T-cell (primary cell): ENCODE measurements around the gene PYGM. TPM values are rescaled to one million over a fixed set of nuclear protein-coding genes. Genes with fewer than 3 reads are reported as not detected.

Source experiments
- ATAC-seq, 4 experiments: fragments of 200-7000 bp in 3 of 4; fragments of 150-1000 bp in 1 of 4; cut with Tn5 transposase; replicated peaks in 1 of 4; 1 replicate in 3 of 4; 2 replicates in 1 of 4; pipeline ENCODE4 v1.10.0; 2021; ENCODE audit warnings: moderate library complexity in 3 of 4, mild to moderate bottlenecking in 2 of 4, moderate number of reproducible peaks in 1 of 4
- CTCF ChIA-PET, 2 donors: fragments of 300-600 bp; sonication (Branson Sonifier 250); formaldehyde crosslinking; loops; one replicate each; lab custom pipeline; 2022; ENCODE audit warnings: antibody characterized with exemption in 2 of 2; lab: Charles Lee
- POLR2A ChIA-PET, 2 donors: fragments of 300-600 bp; sonication (Branson Sonifier 250); formaldehyde crosslinking; loops; one replicate each; lab custom pipeline; 2022; ENCODE audit warnings: antibody characterized with exemption in 2 of 2; lab: Charles Lee
- DNase-seq, 35 experiments: peaks; one replicate each; pipeline versions ENCODE4 v3.0.0 to v3.0.0-alpha.2; 2013 to 2023
- H3K27ac ChIP-seq: one replicate; pipeline ENCODE4 v1.5.1; 2013; ENCODE audit warnings: low read length
- H3K27me3 ChIP-seq, 2 experiments: replicated peaks in 1 of 2; 1 replicate in 1 of 2; 2 replicates in 1 of 2; pipeline versions ENCODE4 v1.6.1 to v1.7.0; 2013; ENCODE audit warnings: low read length in 1 of 2, mixed read lengths in 1 of 2; ENCODE audit not compliant: control insufficient read depth in 2 of 2, insufficient read depth in 2 of 2; ENCODE audit errors: extremely low read depth in 1 of 2
- H3K36me3 ChIP-seq, 2 donors: 1 replicate in 1 of 2; 2 replicates in 1 of 2; pipeline versions ENCODE4 v1.6.1 to v1.7.0; 2013; ENCODE audit warnings: low read length in 1 of 2; ENCODE audit not compliant: control insufficient read depth in 2 of 2, insufficient read depth in 1 of 2; ENCODE audit errors: extremely low read depth in 1 of 2
- H3K4me1 ChIP-seq, 2 experiments: 1 replicate in 1 of 2; 2 replicates in 1 of 2; pipeline versions ENCODE4 v1.6.1 to v1.7.0; 2013; ENCODE audit warnings: low read length in 2 of 2, mixed read lengths in 1 of 2; ENCODE audit not compliant: insufficient read depth in 2 of 2, control insufficient read depth in 1 of 2; ENCODE audit errors: extremely low read depth in 1 of 2
- H3K4me3 ChIP-seq, 2 donors: 1 replicate in 1 of 2; 2 replicates in 1 of 2; pipeline versions ENCODE4 v1.5.1 to v1.7.0; 2013; ENCODE audit warnings: mild to moderate bottlenecking in 2 of 2, low read length in 1 of 2, moderate library complexity in 1 of 2; ENCODE audit not compliant: control insufficient read depth in 1 of 2; ENCODE audit errors: extremely low read depth in 1 of 2
- H3K9me3 ChIP-seq: 2 replicates; pipeline ENCODE4 v1.7.0; 2013
- H3K27ac Mint-ChIP-seq, 2 donors: one replicate each; pipeline ENCODE4 v1.8.0; 2020 to 2021; ENCODE audit warnings: mild to moderate bottlenecking in 2 of 2, mixed read lengths in 2 of 2
- H3K27me3 Mint-ChIP-seq, 2 donors: one replicate each; pipeline ENCODE4 v1.8.0; 2021 to 2022; ENCODE audit warnings: mixed read lengths in 2 of 2
- H3K36me3 Mint-ChIP-seq: one replicate; pipeline ENCODE4 v1.8.0; 2021; ENCODE audit warnings: mixed read lengths
- H3K4me1 Mint-ChIP-seq, 3 donors: one replicate each; pipeline ENCODE4 v1.8.0; 2020 to 2022; ENCODE audit warnings: mixed read lengths in 3 of 3, mild to moderate bottlenecking in 1 of 3
- H3K4me3 Mint-ChIP-seq, 3 donors: one replicate each; pipeline ENCODE4 v1.8.0; 2020 to 2022; ENCODE audit warnings: mild to moderate bottlenecking in 3 of 3, mixed read lengths in 3 of 3, moderate library complexity in 3 of 3
- H3K9me3 Mint-ChIP-seq, 3 donors: one replicate each; pipeline ENCODE4 v1.8.0; 2020 to 2022; ENCODE audit warnings: mixed read lengths in 3 of 3
- WGBS: methylation state at CpG from one replicate; pipeline ENCODE4 v1.1.5; 2013; ENCODE audit warnings: missing lambda C conversion rate; ENCODE audit not compliant: insufficient coverage; 5-methylcytosine and 5-hydroxymethylcytosine counted together
- total RNA-seq, 35 experiments: library from RNA in 6 of 35; stranded (reverse) in 6 of 35; fragments of 120-200 nt in 1 of 35; gene quantifications; one replicate each; pipeline versions ENCODE4 v1.2.1 to v1.2.4 and lab custom pipeline; 2013 to 2026

Gene PYGM
- 10 to 100 TPM in 1 of 5 donors, 1 to 10 TPM in 4; 7.4 to 34.7 (median 8.5) TPM for total RNA-seq
- total RNA-seq (2013), result 4.0 TPM
- total RNA-seq (lab: John Stamatoyannopoulos, UW), result 3.1 to 37.3 (median 13.4) reads per million in 29 experiments

- ChIA-PET POLR2A (interaction anchor here (0.6 to 2.0 kb wide), 5 partner anchors 15 to 56 kb away, joined by 3 to 11 read pairs (median 4); no protein-coding TSS in a partner anchor), CTCF (interaction anchor here in 1 of 2 donors (0.7 to 1.3 kb wide), 3 partner anchors 9 to 15 kb away, joined by 3 to 7 read pairs (median 4); no protein-coding TSS in a partner anchor)
These were observed at the start of gene PYGM for GRCh38 chr11:64759722-64760719. Gene PYGM, minus strand, starts transcription at chr11:64759974. Its CDS starts 76 bp downstream, at chr11:64759898.

GRCh38 chr11:64805481-64805880 lies 45.7 kb upstream of the PYGM start:
- Mint-ChIP-seq H3K27ac (no peak overlapping the region), H3K36me3 (peaks cover 18% of the 10 kb centered on the region), H3K4me3 (no peak overlapping the region), H3K9me3 (no peaks in the 10 kb centered on the region), H3K4me1 (peaks cover 36 to 52% (median 46%) of the 10 kb centered on the region in 3 donors), H3K27me3 (no peaks in the 10 kb centered on the region)
- no peak overlapping the region for H3K27ac ChIP-seq
- ChIA-PET CTCF (no interaction called here), POLR2A (interaction anchor here in 1 of 2 donors (0.7 kb wide), 1 partner anchor 28 kb away, joined by 3 read pairs; no protein-coding TSS in a partner anchor)
- ATAC-seq (no peak), DNase-seq (no peak)
- peaks cover 11 to 40% of the 10 kb centered on the region in 2 donors for H3K36me3 ChIP-seq
- H3K4me3 ChIP-seq, result no peak overlapping the region
- 93% methylated on average over 5 of the region's 9 CpGs for WGBS
- H3K4me1 ChIP-seq, result peaks cover 6 to 50% of the 10 kb centered on the region in 2 experiments
- H3K9me3 ChIP-seq, result no peaks in the 10 kb centered on the region
- H3K27me3 ChIP-seq, result no peaks in the 10 kb centered on the region

More at GRCh38 chr11:64759722-64760719, at the start of gene PYGM:
- H3K9me3 ChIP-seq, result no peaks in the 10 kb centered on the region
- ATAC-seq (peak in 1 of 4 experiments; percentile 5), DNase-seq (peak in 1 of 35 experiments; percentile 23)
- peaks cover 47 to 94% of the 10 kb centered on the region in 2 experiments for H3K4me1 ChIP-seq
- H3K27ac ChIP-seq, result peak within 1 kb of the TSS; percentile 56
- Mint-ChIP-seq H3K36me3 (peaks cover 26% of the 10 kb centered on the region), H3K9me3 (no peaks in the 10 kb centered on the region), H3K4me3 (peak within 1 kb of the TSS in 1 of 3 donors; percentile 86), H3K27me3 (no peaks in the 10 kb centered on the region), H3K27ac (peak within 1 kb of the TSS; percentile 88 to 93), H3K4me1 (peaks cover 59 to 68% (median 67%) of the 10 kb centered on the region in 3 donors)
- 91% methylated on average over 11 of the region's 24 CpGs for WGBS
- no peak within 1 kb of the TSS for H3K4me3 ChIP-seq
- peaks cover 19 to 31% of the 10 kb centered on the region in 2 donors for H3K36me3 ChIP-seq
- no peaks in the 10 kb centered on the region for H3K27me3 ChIP-seq

GRCh38 chr11:64804346-64805210 lies 44.8 kb upstream of the PYGM start:
- Histone ChIP-seq H3K4me3 (no peak overlapping the region), H3K27me3 (no peaks in the 10 kb centered on the region), H3K36me3 (peaks cover 12 to 49% of the 10 kb centered on the region in 2 donors), H3K4me1 (peaks cover 6 to 48% of the 10 kb centered on the region in 2 experiments), H3K27ac (no peak overlapping the region), H3K9me3 (no peaks in the 10 kb centered on the region)
- DNase-seq (no peak), ATAC-seq (no peak)
- H3K4me1 Mint-ChIP-seq, result peaks cover 30 to 47% (median 41%) of the 10 kb centered on the region in 3 donors
- 94% methylated on average over 18 of the region's 41 CpGs for WGBS
- H3K27me3 Mint-ChIP-seq, result no peaks in the 10 kb centered on the region
- H3K4me3 Mint-ChIP-seq, result peak overlapping the region; percentile 84 to 86 (median 84)
- POLR2A ChIA-PET, result interaction anchor here (0.5 to 0.7 kb wide), 2 partner anchors 26 kb away, joined by 3 to 5 read pairs; no protein-coding TSS in a partner anchor
- peak overlapping the region in 1 of 2 donors; percentile 92 for H3K27ac Mint-ChIP-seq
- H3K36me3 Mint-ChIP-seq, result peaks cover 21% of the 10 kb centered on the region
- no peaks in the 10 kb centered on the region for H3K9me3 Mint-ChIP-seq
- CTCF ChIA-PET, result no interaction called here

- ChIA-PET CTCF (no interaction called here), POLR2A (interaction anchor here (0.5 to 0.7 kb wide), 2 partner anchors 25 kb away, joined by 3 to 5 read pairs; no protein-coding TSS in a partner anchor)
- H3K4me3 Mint-ChIP-seq, result peak overlapping the region; percentile 84 to 86 (median 84)
- Histone ChIP-seq H3K9me3 (no peaks in the 10 kb centered on the region), H3K27ac (peak overlapping the region; percentile 90), H3K27me3 (no peaks in the 10 kb centered on the region), H3K4me1 (peaks cover 6 to 44% of the 10 kb centered on the region in 2 experiments), H3K36me3 (peaks cover 13 to 56% of the 10 kb centered on the region in 2 donors), H3K4me3 (peak overlapping the region; percentile 77 to 87)
- H3K27me3 Mint-ChIP-seq, result no peaks in the 10 kb centered on the region
- WGBS, result 63% methylated on average over 15 of the region's 15 CpGs
- DNase-seq (no peak), ATAC-seq (no peak)
- peak overlapping the region; percentile 92 to 94 for H3K27ac Mint-ChIP-seq
- peaks cover 26 to 45% (median 36%) of the 10 kb centered on the region in 3 donors for H3K4me1 Mint-ChIP-seq
- no peaks in the 10 kb centered on the region for H3K9me3 Mint-ChIP-seq
- H3K36me3 Mint-ChIP-seq, result peaks cover 23% of the 10 kb centered on the region
These were observed 44.1 kb upstream of the PYGM start for GRCh38 chr11:64803846-64804345.

- H3K4me3 Mint-ChIP-seq, result peak within 1 kb of the TSS; percentile 84 to 86 (median 84)
- Histone ChIP-seq H3K27ac (peak within 1 kb of the TSS; percentile 90), H3K27me3 (no peaks in the 10 kb centered on the region), H3K36me3 (peaks cover 19 to 56% of the 10 kb centered on the region in 2 donors), H3K9me3 (no peaks in the 10 kb centered on the region), H3K4me3 (peak within 1 kb of the TSS; percentile 77 to 87), H3K4me1 (peaks cover 6 to 41% of the 10 kb centered on the region in 2 experiments)
- ATAC-seq (peak; percentile 89 to 96 (median 92)), DNase-seq (peak; percentile 71 to 95 (median 81))
- H3K27me3 Mint-ChIP-seq, result no peaks in the 10 kb centered on the region
- ChIA-PET POLR2A (no interaction called here), CTCF (interaction anchor here in 1 of 2 donors (1.3 kb wide), 2 partner anchors 25 to 41 kb away, joined by 3 to 4 read pairs; partner anchors contain the start of gene SF1)
- no peaks in the 10 kb centered on the region for H3K9me3 Mint-ChIP-seq
- peaks cover 30 to 46% (median 37%) of the 10 kb centered on the region in 3 donors for H3K4me1 Mint-ChIP-seq
- H3K27ac Mint-ChIP-seq, result peak within 1 kb of the TSS; percentile 92 to 94
- peaks cover 26% of the 10 kb centered on the region for H3K36me3 Mint-ChIP-seq
- WGBS, result 0% methylated on average over 25 of the region's 58 CpGs
These were observed 43.5 kb upstream of the PYGM start, which contains the start of gene MAP4K2 for GRCh38 chr11:64803158-64803845. Gene MAP4K2, minus strand, starts transcription at chr11:64803214. Its CDS starts 65 bp downstream, at chr11:64803149.
